H1 (cell line): ENCODE measurements around the gene SPIRE2. TPM values are rescaled to one million over a fixed set of nuclear protein-coding genes. Genes with fewer than 3 reads are reported as not detected.

ENCODE experiments used
- CTCF ChIA-PET: fragments of 300-600 bp; sonication (Branson Sonifier 250); formaldehyde crosslinking; loops from one replicate; lab custom pipeline; 2021; ENCODE audit not compliant: partially characterized antibody; lab: Charles Lee
- POLR2A ChIA-PET: fragments of 300-600 bp; sonication (Branson Sonifier 250); formaldehyde crosslinking; loops from one replicate; lab custom pipeline; 2021; ENCODE audit warnings: inconsistent platforms; ENCODE audit not compliant: partially characterized antibody; lab: Charles Lee
- DNase-seq, 2 experiments: peaks; one replicate each; pipeline versions ENCODE4 v3.0.0 to v3.0.0-alpha.2; 2010 to 2022; ENCODE audit warnings: low spot score in 2 of 2, low read depth in 1 of 2, mixed read lengths in 1 of 2
- FAIRE-seq: peaks from 2 replicates; lab custom pipeline; 2011; peaks lifted over from hg19 to GRCh38; lab: Jason Lieb, UNC
- H2AFZ ChIP-seq: 2 replicates; pipeline ENCODE4 v1.8.1; 2012; ENCODE audit warnings: low read length, inconsistent platforms
- H2AK5ac ChIP-seq: 2 replicates; pipeline ENCODE4 v1.6.1; 2013; ENCODE audit warnings: low read depth, low read length
- H2BK120ac ChIP-seq: replicated peaks from 2 replicates; pipeline ENCODE3; 2013; ENCODE audit warnings: low read depth, low read length, inconsistent platforms
- H2BK12ac ChIP-seq: 2 replicates; pipeline ENCODE4 v1.6.1; 2013; ENCODE audit warnings: low read depth, low read length
- H2BK15ac ChIP-seq: 2 replicates; pipeline ENCODE4 v1.6.1; 2013; ENCODE audit warnings: low read length
- H2BK20ac ChIP-seq: 2 replicates; pipeline ENCODE4 v1.6.1; 2013; ENCODE audit warnings: low read length
- H2BK5ac ChIP-seq: 2 replicates; pipeline ENCODE4 v1.6.1; 2013; ENCODE audit warnings: low read depth, low read length
- H3K14ac ChIP-seq: 2 replicates; pipeline ENCODE4 v1.6.1; 2013; ENCODE audit warnings: inconsistent platforms; ENCODE audit not compliant: insufficient read length
- H3K18ac ChIP-seq: 2 replicates; pipeline ENCODE4 v1.6.1; 2013; ENCODE audit warnings: low read length; ENCODE audit errors: extremely low read depth
- H3K23ac ChIP-seq: 2 replicates; pipeline ENCODE4 v1.6.1; 2013; ENCODE audit warnings: inconsistent platforms; ENCODE audit not compliant: insufficient read length
- H3K23me2 ChIP-seq: 2 replicates; pipeline ENCODE4 v1.6.1; 2013; ENCODE audit warnings: low read depth, low read length
- H3K27ac ChIP-seq: 2 replicates; pipeline ENCODE4 v1.6.1; 2011; ENCODE audit warnings: low read depth, low read length, inconsistent platforms
- H3K27me3 ChIP-seq, 4 experiments: replicated peaks in 1 of 4; 1 replicate in 1 of 4; 2 replicates in 3 of 4; pipeline versions ENCODE4 v1.6.1 to v1.8.1; 2011 to 2013; ENCODE audit warnings: low read length in 3 of 4, mild to moderate bottlenecking in 3 of 4, inconsistent platforms in 2 of 4, mixed read lengths in 2 of 4, moderate library complexity in 1 of 4; ENCODE audit not compliant: control insufficient read depth in 3 of 4, insufficient read depth in 3 of 4; ENCODE audit errors: extremely low read depth in 1 of 4
- H3K36me3 ChIP-seq, 4 experiments: 2 replicates each; pipeline versions ENCODE4 v1.6.1 to v1.8.1; 2011 to 2013; ENCODE audit warnings: mild to moderate bottlenecking in 4 of 4, low read length in 3 of 4, moderate library complexity in 2 of 4, control low read depth in 1 of 4, inconsistent platforms in 1 of 4; ENCODE audit not compliant: insufficient read depth in 4 of 4, control insufficient read depth in 2 of 4
- H3K4ac ChIP-seq: replicated peaks from 2 replicates; pipeline ENCODE3; 2013; ENCODE audit warnings: low read length, low read depth, mixed read lengths, inconsistent platforms; ENCODE audit not compliant: insufficient read length
- H3K4me1 ChIP-seq, 4 experiments: replicated peaks in 1 of 4; 1 replicate in 1 of 4; 2 replicates in 3 of 4; pipeline versions ENCODE4 v1.6.1 to v1.8.1; 2011 to 2013; ENCODE audit warnings: low read length in 3 of 4, inconsistent platforms in 2 of 4, mixed read lengths in 1 of 4; ENCODE audit not compliant: insufficient read depth in 4 of 4, control insufficient read depth in 3 of 4
- H3K4me2 ChIP-seq, 2 experiments: 2 replicates each; pipeline versions ENCODE4 v1.6.1 to v1.8.1; 2011 to 2013; ENCODE audit warnings: low read depth in 2 of 2, low read length in 2 of 2, control low read depth in 1 of 2, inconsistent platforms in 1 of 2, mild to moderate bottlenecking in 1 of 2; ENCODE audit not compliant: insufficient read depth in 1 of 2
- H3K4me3 ChIP-seq, 4 experiments: fragments of 200-600, 300-600 bp in 1 of 4; sonication (generic), shearing (Covaris generic), sonication (Bioruptor Twin) in 1 of 4; 2 replicates each; pipeline versions ENCODE4 v1.5.1 to v1.8.1; 2011 to 2016; ENCODE audit warnings: low read length in 4 of 4, low read depth in 3 of 4, control low read depth in 2 of 4, inconsistent platforms in 2 of 4, mild to moderate bottlenecking in 2 of 4, mixed read lengths in 1 of 4, moderate library complexity in 1 of 4; ENCODE audit not compliant: insufficient read depth in 2 of 4; ENCODE audit errors: extremely low read depth in 1 of 4
- H3K56ac ChIP-seq: replicated peaks from 2 replicates; pipeline ENCODE3; 2013; ENCODE audit warnings: low read depth, mild to moderate bottlenecking, mixed read lengths, low read length, inconsistent platforms; ENCODE audit not compliant: insufficient read length
- H3K79me1 ChIP-seq: 2 replicates; pipeline ENCODE4 v1.6.1; 2013; ENCODE audit warnings: low read depth, low read length, control low read depth
- H3K79me2 ChIP-seq, 2 experiments: 2 replicates each; pipeline versions ENCODE4 v1.6.1 to v1.8.1; 2012 to 2013; ENCODE audit warnings: low read length in 2 of 2, mild to moderate bottlenecking in 2 of 2, inconsistent platforms in 1 of 2; ENCODE audit not compliant: insufficient read depth in 2 of 2, control insufficient read depth in 1 of 2
- H3K9ac ChIP-seq, 4 experiments: replicated peaks in 1 of 4; 1 replicate in 1 of 4; 2 replicates in 3 of 4; pipeline versions ENCODE4 v1.6.1 to v1.8.1; 2011 to 2013; ENCODE audit warnings: low read depth in 3 of 4, low read length in 3 of 4, control low read depth in 2 of 4, mild to moderate bottlenecking in 2 of 4, moderate library complexity in 2 of 4, inconsistent platforms in 1 of 4; ENCODE audit errors: extremely low read depth in 1 of 4
- H3K9me3 ChIP-seq, 2 experiments: 2 replicates each; pipeline versions ENCODE4 v1.6.1 to v1.8.1; 2012 to 2013; ENCODE audit warnings: mild to moderate bottlenecking in 2 of 2, moderate library complexity in 2 of 2, control low read depth in 1 of 2, inconsistent platforms in 1 of 2, low read depth in 1 of 2, low read length in 1 of 2, mixed read lengths in 1 of 2; ENCODE audit not compliant: insufficient read depth in 2 of 2
- H4K20me1 ChIP-seq, 2 experiments: replicated peaks in 1 of 2; 2 replicates each; pipeline versions ENCODE3 to v1.8.1; 2011 to 2013; ENCODE audit warnings: inconsistent platforms in 2 of 2, low read length in 2 of 2, mild to moderate bottlenecking in 1 of 2; ENCODE audit not compliant: insufficient read depth in 2 of 2, control insufficient read depth in 1 of 2
- H4K5ac ChIP-seq: 2 replicates; pipeline ENCODE4 v1.6.1; 2013; ENCODE audit warnings: low read length, low read depth, mixed read lengths, inconsistent platforms; ENCODE audit not compliant: insufficient read length
- H4K8ac ChIP-seq: 2 replicates; pipeline ENCODE4 v1.8.0; 2013; ENCODE audit warnings: mild to moderate bottlenecking, moderate library complexity, low read length, inconsistent platforms; ENCODE audit not compliant: insufficient read depth; ENCODE audit errors: extremely low read depth
- H4K91ac ChIP-seq: replicated peaks from 2 replicates; pipeline ENCODE3; 2013; ENCODE audit warnings: low read length, mixed read lengths, inconsistent platforms; ENCODE audit not compliant: insufficient read length
- BCL11A ChIP-seq, 2 experiments: IDR thresholded peaks; one replicate each; pipeline ENCODE4 v1.6.1; 2011; ENCODE audit warnings: low read depth in 2 of 2, low read length in 2 of 2, mild to moderate bottlenecking in 2 of 2
- HDAC6 ChIP-seq: IDR thresholded peaks from one replicate; pipeline ENCODE4 v1.7.1; 2012; ENCODE audit warnings: low read depth, mild to moderate bottlenecking, inconsistent platforms, low read length, moderate library complexity
- TBP ChIP-seq: IDR thresholded peaks from 2 replicates; pipeline ENCODE4 v1.6.1; 2011; ENCODE audit warnings: low read depth, low read length, improper control_type of control experiment
- TCF12 ChIP-seq: IDR thresholded peaks from 2 replicates; pipeline ENCODE4 v1.6.1; 2011; ENCODE audit warnings: low read depth, mild to moderate bottlenecking, low read length
- WGBS, 2 experiments: shearing (Covaris generic) in 1 of 2; methylation state at CpG; one replicate each; pipeline versions ENCODE4 v1.1.6 to v1.1.7; 2013 to 2015; ENCODE audit warnings: low lambda C conversion rate in 2 of 2, mixed read lengths in 2 of 2, inconsistent platforms in 1 of 2, low coverage in 1 of 2, missing lambda C conversion rate in 1 of 2; ENCODE audit not compliant: insufficient replicate concordance in 2 of 2, insufficient coverage in 1 of 2, insufficient read length in 1 of 2; ENCODE audit errors: extremely low coverage in 1 of 2, missing lambda C conversion rate in 1 of 2; 5-methylcytosine and 5-hydroxymethylcytosine counted together
- polyA plus RNA-seq, 7 experiments: library from polyadenylated mRNA; depleted of rRNA in 3 of 7; stranded (reverse) in 5 of 7; unstranded in 2 of 7; fragments of >200 nt in 5 of 7; fragments of 200-250 nt in 2 of 7; gene quantifications; 1 replicate in 5 of 7; 2 replicates in 1 of 7; 4 replicates in 1 of 7; pipeline versions ENCODE4 v1.2.1 to v1.2.3, GENCODE V29; 2011 to 2013; ENCODE audit warnings: missing spikeins in 2 of 7, mixed read lengths in 2 of 7
- total RNA-seq: library from RNA; stranded (reverse); fragmentation: NEBNext Ultra II Directional; extraction: Animal tissue kit (Norgen Biotek cat#: 25700); gene quantifications from 2 replicates; pipeline ENCODE4 v1.2.1, GENCODE V29; 2021

The SPIRE2 gene
- total and polyA plus RNA-seq, 2 of the 8 experiments (the other 6 are each of a cell fraction or from before 2014, with no cell fraction given) = 7.4 to 15.4 TPM

DNA sequence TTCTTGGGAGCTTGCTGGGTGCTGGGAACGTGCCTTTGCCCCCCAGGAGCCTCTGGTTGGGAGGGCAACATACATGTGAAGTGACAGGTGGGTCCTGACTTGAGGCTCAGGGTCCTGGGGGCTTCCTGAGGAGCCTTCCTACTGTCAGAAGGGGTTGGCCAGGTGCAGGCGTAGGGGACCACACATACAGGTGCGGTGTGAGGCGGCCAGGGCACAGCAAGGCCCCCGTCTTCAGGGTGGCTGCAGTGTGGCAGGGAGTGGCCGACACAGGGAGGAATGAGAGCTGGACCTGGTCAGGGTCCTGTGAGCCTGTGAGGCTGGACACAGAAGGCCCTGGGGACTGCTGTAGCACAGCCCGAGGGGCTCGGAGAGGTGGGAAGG, 55.8 kb downstream of the SPIRE2 start:
- CTCF ChIA-PET = interaction anchor here (1.0 kb wide), 1 partner anchor 26 kb away, joined by 3 read pairs; no protein-coding TSS in a partner anchor
- Histone ChIP-seq H3K4me2 (no peak overlapping the region), H3K79me2 (peaks cover 3 to 10% of the 10 kb centered on the region in 2 experiments; a peak in 3 of 4 replicates), H2AK5ac (no peak overlapping the region), H3K23ac (no peak overlapping the region)
- TF ChIP-seq TCF12 (no peak), HDAC6 (no peak), TBP (no peak), BCL11A (IDR thresholded peaks at IDR 0.05; ENCODE audit: low read depth in 2 of 2, low read length in 2 of 2) (no peak)
- TF ChIP-seq, all 59 proteins: peak for 0
- Histone ChIP-seq H3K4me1 (no peaks in the 10 kb centered on the region), H4K20me1 (peaks cover 0 to 13% of the 10 kb centered on the region in 2 experiments), H3K4ac (no peak overlapping the region), H2AFZ (no peak overlapping the region), H3K18ac (no peak overlapping the region), H4K91ac (no peak overlapping the region), H2BK15ac (no peak overlapping the region), H3K9me3 (peaks cover 0 to 3% of the 10 kb centered on the region in 2 experiments; a peak in 1 of 4 replicates), H3K9ac (no peak overlapping the region), H4K5ac (no peak overlapping the region), H3K23me2 (no peaks in the 10 kb centered on the region), H3K14ac (no peak overlapping the region), H2BK120ac (no peak overlapping the region), H3K36me3 (peaks cover 10 to 42% (median 31%) of the 10 kb centered on the region in 4 experiments), H2BK12ac (no peak overlapping the region), H2BK5ac (no peak overlapping the region), H2BK20ac (no peak overlapping the region), H3K79me1 (peaks cover 2% of the 10 kb centered on the region), H4K8ac (no peak overlapping the region), H3K27ac (no peak overlapping the region), H3K27me3 (no peaks in the 10 kb centered on the region), H3K4me3 (no peak overlapping the region), H3K56ac (no peak overlapping the region)
- POLR2A ChIA-PET = no interaction called here
- 89% methylated on average over 8 of the region's 8 CpGs; no CpG with 5 or more reads in 1 of the 2 experiments for WGBS, 2 experiments
- no peak for FAIRE-seq
- DNase-seq = no peak
